LNCaP clone FGC (cell line): ENCODE results near the gene ZFHX3.

Experiments used
- DNase-seq: peaks from one replicate; pipeline ENCODE4 v3.0.0-alpha.2; 2011; ENCODE audit warnings: low read depth
- H3K4me3 ChIP-seq: 2 replicates; pipeline ENCODE4 v1.5.1; 2011; ENCODE audit warnings: mild to moderate bottlenecking, low read depth, low read length, control low read depth
- TF ChIP-seq, protein P1 (sequence below): IDR thresholded peaks from 2 replicates; pipeline ENCODE4 v1.5.1; 2012; ENCODE audit warnings: mild to moderate bottlenecking; ENCODE audit not compliant: control insufficient read depth, insufficient read depth; ENCODE audit errors: extremely low read depth

ZFHX3 gene

DNA sequence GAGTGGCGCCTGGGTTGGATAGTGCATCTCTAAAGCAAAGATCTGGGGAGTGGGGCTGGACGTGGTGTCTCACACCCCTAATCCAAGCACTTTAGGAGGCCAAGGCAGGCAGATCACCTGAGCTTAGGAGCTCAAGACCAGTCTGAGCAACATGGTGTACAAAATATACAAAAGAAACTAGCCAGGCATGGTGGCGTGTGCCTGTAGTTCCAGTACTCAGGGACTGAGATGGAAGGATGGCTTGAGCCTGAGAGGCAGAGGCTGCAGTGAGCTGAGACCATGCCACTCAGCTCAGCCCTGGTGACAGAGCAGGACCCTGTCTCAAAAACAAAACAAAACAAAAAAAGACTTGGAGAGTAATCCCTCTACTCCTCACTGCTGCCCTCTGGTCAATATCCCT, 96.0 kb downstream of the ZFHX3 start:
- no peak overlapping the region for H3K4me3 ChIP-seq
- no peak for DNase-seq
- TF ChIP-seq, protein P1, sequence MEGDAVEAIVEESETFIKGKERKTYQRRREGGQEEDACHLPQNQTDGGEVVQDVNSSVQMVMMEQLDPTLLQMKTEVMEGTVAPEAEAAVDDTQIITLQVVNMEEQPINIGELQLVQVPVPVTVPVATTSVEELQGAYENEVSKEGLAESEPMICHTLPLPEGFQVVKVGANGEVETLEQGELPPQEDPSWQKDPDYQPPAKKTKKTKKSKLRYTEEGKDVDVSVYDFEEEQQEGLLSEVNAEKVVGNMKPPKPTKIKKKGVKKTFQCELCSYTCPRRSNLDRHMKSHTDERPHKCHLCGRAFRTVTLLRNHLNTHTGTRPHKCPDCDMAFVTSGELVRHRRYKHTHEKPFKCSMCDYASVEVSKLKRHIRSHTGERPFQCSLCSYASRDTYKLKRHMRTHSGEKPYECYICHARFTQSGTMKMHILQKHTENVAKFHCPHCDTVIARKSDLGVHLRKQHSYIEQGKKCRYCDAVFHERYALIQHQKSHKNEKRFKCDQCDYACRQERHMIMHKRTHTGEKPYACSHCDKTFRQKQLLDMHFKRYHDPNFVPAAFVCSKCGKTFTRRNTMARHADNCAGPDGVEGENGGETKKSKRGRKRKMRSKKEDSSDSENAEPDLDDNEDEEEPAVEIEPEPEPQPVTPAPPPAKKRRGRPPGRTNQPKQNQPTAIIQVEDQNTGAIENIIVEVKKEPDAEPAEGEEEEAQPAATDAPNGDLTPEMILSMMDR: no peak

DNA sequence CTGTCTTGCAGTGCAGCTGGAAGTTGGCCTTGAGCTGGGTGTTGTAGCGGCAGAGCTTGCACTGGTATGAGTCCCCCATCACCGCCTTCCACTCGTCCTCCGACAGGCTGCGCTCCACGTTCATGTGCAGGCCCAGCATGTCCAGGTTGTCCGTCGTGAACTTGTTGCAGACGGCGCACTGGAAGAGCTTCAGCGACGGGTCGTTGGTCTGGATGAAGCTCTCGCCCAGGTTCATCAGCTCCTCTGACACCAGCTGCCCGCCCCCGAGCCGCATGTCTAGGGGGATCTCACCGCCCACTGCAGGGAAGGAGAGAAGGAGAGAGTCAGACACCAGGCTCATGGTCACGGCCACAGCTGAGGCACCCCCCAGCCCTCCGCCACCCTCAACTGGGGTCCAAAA, 97.3 kb downstream of the ZFHX3 start:
- TF ChIP-seq, protein P1: no peak
- H3K4me3 ChIP-seq: no peak overlapping the region
- DNase-seq: no peak

DNA sequence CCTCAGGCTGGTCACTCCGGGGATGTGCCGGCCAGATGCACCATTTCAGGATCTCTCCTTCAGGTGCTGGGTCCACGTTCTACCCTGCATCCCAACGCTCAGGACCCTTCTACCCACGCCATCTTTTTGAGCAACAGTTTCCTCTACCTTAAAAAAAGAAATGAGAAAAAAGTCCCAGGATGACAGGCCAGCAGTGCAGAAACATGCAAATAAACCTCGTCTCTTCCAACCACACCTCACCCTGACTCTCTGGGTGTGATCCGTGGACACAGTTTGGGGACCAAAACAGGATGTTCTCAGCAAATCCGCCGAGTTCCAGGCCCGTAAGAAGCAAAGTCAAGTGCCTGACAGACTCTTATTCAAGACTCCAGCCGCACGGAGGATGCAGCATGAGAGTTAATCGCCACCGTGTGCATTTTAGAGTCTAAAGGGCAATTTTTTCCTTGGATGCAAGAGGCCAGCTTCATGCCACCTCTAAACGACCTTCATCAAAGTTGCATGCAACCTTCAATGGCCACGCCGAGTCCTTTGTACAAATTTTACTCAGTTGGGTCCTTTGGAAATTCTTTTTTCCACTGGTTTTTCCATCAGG, 99.6 kb downstream of the ZFHX3 start:
- no peak overlapping the region for H3K4me3 ChIP-seq
- TF ChIP-seq, protein P1: no peak
- DNase-seq: no peak

DNA sequence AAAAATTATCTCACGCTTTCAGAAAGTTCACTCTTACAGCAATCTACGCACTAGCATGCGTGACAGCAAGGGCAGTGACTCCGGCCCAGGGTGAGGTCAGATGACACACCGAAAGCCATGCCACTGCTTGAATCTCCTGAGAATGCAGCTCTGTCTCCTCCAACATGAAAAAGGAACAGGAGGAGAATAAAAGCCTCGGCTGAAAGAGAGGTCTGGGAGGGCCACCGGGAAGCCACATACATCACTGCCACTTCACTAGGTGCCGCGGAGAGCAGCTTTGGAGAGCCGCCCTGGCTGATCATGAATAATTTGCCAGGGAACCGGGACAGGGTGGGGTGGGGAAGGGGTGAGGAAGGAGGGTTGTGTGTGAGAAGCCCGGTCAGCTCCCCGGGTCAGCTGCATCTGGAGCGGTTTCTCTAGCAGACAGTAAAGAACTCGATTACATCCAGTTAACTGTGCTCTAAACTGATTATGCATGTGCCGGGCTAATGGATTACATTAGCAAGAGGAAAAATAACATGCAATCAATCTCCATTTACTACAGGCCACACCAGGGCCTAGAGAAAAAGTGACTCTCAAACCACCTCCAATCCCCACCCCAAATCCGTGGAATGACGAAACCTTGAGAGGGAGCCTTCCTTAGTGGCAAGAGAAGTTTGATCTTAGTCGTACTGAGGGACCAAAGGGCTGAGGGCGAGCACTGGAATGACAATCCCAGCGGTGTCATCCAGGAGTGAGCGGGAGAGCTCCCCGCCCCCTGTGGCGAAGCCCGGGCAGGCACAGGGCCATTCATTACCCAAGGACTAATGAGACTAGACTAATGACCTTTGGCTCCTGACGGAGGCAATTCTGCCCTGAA, 100.3 kb downstream of the ZFHX3 start:
- TF ChIP-seq, protein P1: no peak
- no peak for DNase-seq
- H3K4me3 ChIP-seq: no peak overlapping the region

DNA sequence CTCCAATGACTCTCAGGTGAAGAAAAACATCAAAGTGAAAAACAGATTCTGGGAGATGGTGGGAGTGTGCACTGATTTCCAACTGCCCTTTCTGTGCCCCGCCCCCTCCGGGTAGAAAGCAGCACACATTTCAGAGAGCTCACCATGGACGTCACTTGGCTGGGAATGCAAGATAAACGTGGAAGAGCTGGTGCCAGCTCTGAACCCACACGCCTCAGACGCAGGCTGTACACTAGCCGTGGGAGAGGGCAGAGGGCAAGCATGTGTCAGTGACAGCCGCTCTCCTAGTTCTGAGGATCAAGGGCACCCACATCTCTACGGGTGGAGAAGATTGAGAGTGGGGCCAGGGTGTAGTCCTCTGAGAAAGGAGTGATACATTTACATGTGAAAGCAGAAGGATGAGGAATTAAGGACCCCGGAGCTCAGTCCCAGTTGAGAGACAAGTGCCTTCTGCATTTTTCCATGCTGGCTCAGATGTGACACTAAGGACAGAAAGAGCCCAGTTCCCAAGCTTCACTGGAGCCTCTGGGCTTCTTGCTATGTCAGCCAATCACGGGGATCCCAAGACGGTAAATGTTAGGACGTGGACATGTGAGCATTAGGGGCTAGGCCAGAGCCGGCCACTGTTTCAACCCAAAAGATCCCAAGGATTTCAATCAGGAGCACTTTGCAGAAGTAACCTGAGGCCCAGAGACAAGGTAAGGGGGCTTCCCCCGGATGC, 101.3 kb downstream of the ZFHX3 start:
- no peak for DNase-seq
- H3K4me3 ChIP-seq: no peak overlapping the region
- TF ChIP-seq, protein P1: no peak

DNA sequence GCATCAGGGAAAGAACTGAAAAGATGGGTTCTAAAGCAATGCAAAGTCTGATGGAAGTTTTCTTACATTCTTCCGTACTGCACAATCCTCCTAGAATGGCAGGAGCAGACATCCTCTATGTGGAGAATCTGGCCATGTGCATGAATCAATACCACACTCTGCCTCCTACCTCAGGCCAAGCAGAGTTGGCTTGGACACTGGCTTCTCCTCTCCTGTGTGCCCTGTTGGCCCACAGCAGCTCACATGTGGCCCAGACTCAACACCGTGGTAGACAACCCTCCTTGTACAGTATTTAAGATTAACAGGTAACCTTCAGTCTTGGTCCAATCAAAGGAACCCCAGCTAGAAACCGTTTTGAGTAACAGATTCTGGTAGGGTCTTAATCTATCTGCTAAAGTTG, 101.9 kb downstream of the ZFHX3 start:
- TF ChIP-seq, protein P1: no peak
- H3K4me3 ChIP-seq: no peak overlapping the region
- DNase-seq: no peak
